ENCODE measurements around the gene ABR. TPM values are rescaled to one million over a fixed set of nuclear protein-coding genes. Genes with fewer than 3 reads are reported as not detected.

Gene ABR
- total RNA-seq, 1 experiment from 2014 or later, result 172 TPM

DNA sequence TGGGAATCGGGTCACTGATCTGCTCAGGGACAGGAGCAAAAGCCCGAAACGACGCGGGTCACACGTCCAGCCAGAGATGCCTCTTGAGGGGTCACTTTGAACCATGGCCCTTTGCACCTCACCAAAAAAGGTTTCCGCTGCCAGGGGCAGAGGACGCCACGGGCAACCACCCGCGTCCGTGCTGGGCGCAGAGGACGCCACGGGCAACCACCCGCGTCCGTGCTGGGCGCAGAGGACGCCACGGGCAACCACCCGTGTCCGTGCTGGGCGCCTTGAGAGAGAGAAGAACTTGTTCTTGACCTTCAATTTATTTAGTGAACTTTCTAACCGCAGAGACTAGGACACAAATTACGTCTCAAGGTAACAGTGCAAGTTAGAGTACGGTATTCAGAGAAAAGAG is 147.4 kb downstream of the ABR start:
- TF ChIP-seq, protein P1, sequence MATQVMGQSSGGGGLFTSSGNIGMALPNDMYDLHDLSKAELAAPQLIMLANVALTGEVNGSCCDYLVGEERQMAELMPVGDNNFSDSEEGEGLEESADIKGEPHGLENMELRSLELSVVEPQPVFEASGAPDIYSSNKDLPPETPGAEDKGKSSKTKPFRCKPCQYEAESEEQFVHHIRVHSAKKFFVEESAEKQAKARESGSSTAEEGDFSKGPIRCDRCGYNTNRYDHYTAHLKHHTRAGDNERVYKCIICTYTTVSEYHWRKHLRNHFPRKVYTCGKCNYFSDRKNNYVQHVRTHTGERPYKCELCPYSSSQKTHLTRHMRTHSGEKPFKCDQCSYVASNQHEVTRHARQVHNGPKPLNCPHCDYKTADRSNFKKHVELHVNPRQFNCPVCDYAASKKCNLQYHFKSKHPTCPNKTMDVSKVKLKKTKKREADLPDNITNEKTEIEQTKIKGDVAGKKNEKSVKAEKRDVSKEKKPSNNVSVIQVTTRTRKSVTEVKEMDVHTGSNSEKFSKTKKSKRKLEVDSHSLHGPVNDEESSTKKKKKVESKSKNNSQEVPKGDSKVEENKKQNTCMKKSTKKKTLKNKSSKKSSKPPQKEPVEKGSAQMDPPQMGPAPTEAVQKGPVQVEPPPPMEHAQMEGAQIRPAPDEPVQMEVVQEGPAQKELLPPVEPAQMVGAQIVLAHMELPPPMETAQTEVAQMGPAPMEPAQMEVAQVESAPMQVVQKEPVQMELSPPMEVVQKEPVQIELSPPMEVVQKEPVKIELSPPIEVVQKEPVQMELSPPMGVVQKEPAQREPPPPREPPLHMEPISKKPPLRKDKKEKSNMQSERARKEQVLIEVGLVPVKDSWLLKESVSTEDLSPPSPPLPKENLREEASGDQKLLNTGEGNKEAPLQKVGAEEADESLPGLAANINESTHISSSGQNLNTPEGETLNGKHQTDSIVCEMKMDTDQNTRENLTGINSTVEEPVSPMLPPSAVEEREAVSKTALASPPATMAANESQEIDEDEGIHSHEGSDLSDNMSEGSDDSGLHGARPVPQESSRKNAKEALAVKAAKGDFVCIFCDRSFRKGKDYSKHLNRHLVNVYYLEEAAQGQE (IDR thresholded peaks at IDR 0.05; ENCODE audit: insufficient read depth in 1 of 2, low read depth in 2 of 2, low read length in 1 of 2), result no peak
- TF ChIP-seq SIN3A (IDR thresholded peaks at IDR 0.05; ENCODE audit: borderline replicate concordance, insufficient read depth, low read depth, low read length) (no peak), TCF7L2 (IDR thresholded peaks at IDR 0.05; ENCODE audit: low read depth, low read length) (no peak), POLR2AphosphoS5 (IDR thresholded peaks at IDR 0.05; ENCODE audit: low read depth, low read length) (no peak)
- TF ChIP-seq, protein P2, sequence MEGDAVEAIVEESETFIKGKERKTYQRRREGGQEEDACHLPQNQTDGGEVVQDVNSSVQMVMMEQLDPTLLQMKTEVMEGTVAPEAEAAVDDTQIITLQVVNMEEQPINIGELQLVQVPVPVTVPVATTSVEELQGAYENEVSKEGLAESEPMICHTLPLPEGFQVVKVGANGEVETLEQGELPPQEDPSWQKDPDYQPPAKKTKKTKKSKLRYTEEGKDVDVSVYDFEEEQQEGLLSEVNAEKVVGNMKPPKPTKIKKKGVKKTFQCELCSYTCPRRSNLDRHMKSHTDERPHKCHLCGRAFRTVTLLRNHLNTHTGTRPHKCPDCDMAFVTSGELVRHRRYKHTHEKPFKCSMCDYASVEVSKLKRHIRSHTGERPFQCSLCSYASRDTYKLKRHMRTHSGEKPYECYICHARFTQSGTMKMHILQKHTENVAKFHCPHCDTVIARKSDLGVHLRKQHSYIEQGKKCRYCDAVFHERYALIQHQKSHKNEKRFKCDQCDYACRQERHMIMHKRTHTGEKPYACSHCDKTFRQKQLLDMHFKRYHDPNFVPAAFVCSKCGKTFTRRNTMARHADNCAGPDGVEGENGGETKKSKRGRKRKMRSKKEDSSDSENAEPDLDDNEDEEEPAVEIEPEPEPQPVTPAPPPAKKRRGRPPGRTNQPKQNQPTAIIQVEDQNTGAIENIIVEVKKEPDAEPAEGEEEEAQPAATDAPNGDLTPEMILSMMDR (IDR thresholded peaks at IDR 0.05), result no peak
- ChIA-PET POLR2A (no interaction called here), CTCF (no interaction called here)
- no TSS peak for BruUV-seq (replicated peaks)
- Histone ChIP-seq H3K27ac (ENCODE audit: low read length) (no peak overlapping the region), H3K27me3 (ENCODE audit: control insufficient read depth, insufficient read depth, low read length) (no peaks in the 10 kb centered on the region), H3K9me3 (ENCODE audit: control insufficient read depth, insufficient read depth, low read depth, low read length) (no peaks in the 10 kb centered on the region), H3K4me1 (ENCODE audit: control insufficient read depth, insufficient read depth, low read length) (peaks cover 6% of the 10 kb centered on the region), H3K4me3 (ENCODE audit: low read depth in 2 of 2, low read length in 2 of 2) (no peak overlapping the region), H3K36me3 (ENCODE audit: control insufficient read depth, insufficient read depth, low read length) (no peaks in the 10 kb centered on the region)
- ATAC-seq (no peak), DNase-seq (ENCODE audit: low read depth, low spot score) (no peak)
- in situ Hi-C loops (cut with HindIII; ENCODE audit: low pct_unique_long_range_greater_than_20kb, low sequenced_read_pairs), result no loop called here
- intact Hi-C loops (cut with micrococcal nuclease; ENCODE audit: unreplicated experiment), result no loop called here

DNA sequence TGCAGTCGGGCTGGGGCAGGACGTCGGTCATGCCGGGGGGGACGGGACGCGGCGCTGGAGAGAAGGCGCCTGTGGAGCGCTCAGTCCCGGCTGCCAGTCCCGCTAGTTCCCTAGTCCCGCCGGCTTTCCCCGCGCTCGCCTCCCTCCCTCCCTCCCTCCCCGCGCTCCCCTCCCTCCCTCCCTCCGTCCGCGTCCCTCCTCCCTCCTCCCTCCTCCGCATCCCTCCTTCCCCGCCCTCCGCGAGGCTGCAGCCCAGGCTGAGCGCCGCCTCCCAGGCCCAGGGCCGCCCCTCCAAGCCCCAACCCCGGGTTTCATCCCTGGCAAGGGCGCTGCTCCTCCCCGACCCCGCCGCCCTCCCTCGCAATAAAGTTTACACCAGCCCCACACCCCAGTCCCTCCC is 148.1 kb downstream of the ABR start:
- ATAC-seq (no peak), DNase-seq (ENCODE audit: low read depth, low spot score) (no peak)
- Histone ChIP-seq H3K27me3 (ENCODE audit: control insufficient read depth, insufficient read depth, low read length) (no peaks in the 10 kb centered on the region), H3K4me3 (ENCODE audit: low read depth in 2 of 2, low read length in 2 of 2) (no peak overlapping the region), H3K9me3 (ENCODE audit: control insufficient read depth, insufficient read depth, low read depth, low read length) (no peaks in the 10 kb centered on the region), H3K4me1 (ENCODE audit: control insufficient read depth, insufficient read depth, low read length) (peaks cover 6% of the 10 kb centered on the region), H3K36me3 (ENCODE audit: control insufficient read depth, insufficient read depth, low read length) (no peaks in the 10 kb centered on the region), H3K27ac (ENCODE audit: low read length) (no peak overlapping the region)
- no peak for TF ChIP-seq TCF7L2 (IDR thresholded peaks at IDR 0.05; ENCODE audit: low read depth, low read length)
- TF ChIP-seq, protein P1 (IDR thresholded peaks at IDR 0.05; ENCODE audit: insufficient read depth in 1 of 2, low read depth in 2 of 2, low read length in 1 of 2), result no peak
- TF ChIP-seq SIN3A (IDR thresholded peaks at IDR 0.05; ENCODE audit: borderline replicate concordance, insufficient read depth, low read depth, low read length), result no peak
- TF ChIP-seq POLR2AphosphoS5 (IDR thresholded peaks at IDR 0.05; ENCODE audit: low read depth, low read length), result no peak
- TF ChIP-seq, protein P2 (IDR thresholded peaks at IDR 0.05), result no peak
- CTCF ChIA-PET, result no interaction called here
- in situ Hi-C loops (cut with HindIII; ENCODE audit: low pct_unique_long_range_greater_than_20kb, low sequenced_read_pairs) (no loop called here), intact Hi-C loops (cut with micrococcal nuclease; ENCODE audit: unreplicated experiment) (no loop called here)
- BruUV-seq (replicated peaks), result no TSS peak
- POLR2A ChIA-PET, result no interaction called here
